HG02970 (cell line): ENCODE results near the gene COL6A2.
"Not testable (repeated sequence)": the region's sequence is repeated elsewhere in the genome, so short reads cannot be mapped to it uniquely, and the experiment has no call there.

ENCODE experiments used
- ATAC-seq: cut with Tn5 transposase; IDR thresholded peaks from one replicate; pipeline ENCODE4 v1.9.1; 2021; ENCODE audit warnings: mild to moderate bottlenecking, moderate library complexity, moderate number of reproducible peaks; ENCODE audit not compliant: unreplicated experiment, low FRiP score

The COL6A2 gene

GRCh38 chr21:46060596-46061061 lies 37.3 kb upstream of the COL6A2 start:
- no peak for ATAC-seq

DNA sequence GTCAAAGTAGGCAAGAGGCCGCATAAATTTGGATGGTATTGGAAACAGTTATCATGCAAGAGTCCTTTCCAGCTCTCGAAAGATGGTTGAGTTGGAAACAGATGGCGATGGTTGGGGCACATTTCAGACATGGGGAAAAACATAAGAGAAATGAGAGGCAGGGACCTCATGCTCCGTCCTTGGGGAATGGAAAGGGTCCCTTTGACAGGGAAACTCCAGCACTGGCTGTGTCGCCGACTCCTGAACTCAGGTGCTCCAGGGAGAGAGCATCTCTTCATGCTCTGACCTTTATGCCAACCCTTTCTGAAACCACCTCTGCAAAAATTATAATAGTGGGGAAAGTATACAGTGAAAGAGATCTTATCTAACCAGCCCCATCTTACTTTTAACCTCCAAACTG lies 36.8 kb upstream of the COL6A2 start:
- ATAC-seq = no peak

DNA sequence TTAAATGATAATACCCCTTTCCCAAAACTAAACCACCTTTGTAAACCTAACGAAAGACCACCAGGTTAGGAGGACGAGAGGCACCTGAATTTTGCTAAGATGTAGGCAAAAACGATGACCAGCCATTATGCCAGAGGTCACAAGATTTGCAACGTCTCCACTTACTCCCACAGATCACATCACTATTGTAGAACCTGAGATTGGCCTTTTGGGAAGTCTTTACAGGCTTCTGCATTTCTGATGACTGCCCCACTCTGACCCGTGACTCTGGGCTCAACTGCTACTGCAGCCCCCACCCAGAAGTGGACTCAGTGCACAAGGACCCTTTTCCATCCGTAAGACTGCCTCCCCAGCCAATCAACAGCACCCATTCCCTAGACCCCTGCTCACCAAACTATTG lies 36.4 kb upstream of the COL6A2 start:
- ATAC-seq = no peak

- no peak for ATAC-seq
Observed at GRCh38 chr21:46061950-46062349, 36.0 kb upstream of the COL6A2 start.

GRCh38 chr21:46062471-46063211 lies 35.3 kb upstream of the COL6A2 start:
- ATAC-seq = no peak

DNA sequence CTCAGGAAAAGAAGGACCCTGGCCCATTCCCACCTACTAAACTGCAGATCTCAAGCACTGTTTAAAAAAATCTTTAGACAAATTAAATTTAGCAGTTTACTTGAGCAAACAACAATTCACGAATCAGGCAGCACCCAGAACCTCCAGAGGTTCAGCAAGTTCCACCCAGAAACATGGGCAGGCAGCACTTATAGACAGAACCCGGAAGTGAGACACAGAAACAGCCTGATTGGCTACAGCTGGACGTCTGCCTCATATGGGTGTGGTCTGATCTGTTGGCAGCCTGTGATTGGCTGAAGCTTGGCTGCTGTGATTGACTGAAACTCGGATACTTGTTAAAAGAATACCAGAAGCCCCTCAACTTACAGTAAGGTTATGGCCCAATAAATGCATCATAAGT lies 34.7 kb upstream of the COL6A2 start:
- no peak for ATAC-seq

GRCh38 chr21:46063734-46064680 lies 33.9 kb upstream of the COL6A2 start:
- no peak for ATAC-seq

GRCh38 chr21:46064870-46065214 lies 33.1 kb upstream of the COL6A2 start:
- no peak for ATAC-seq

DNA sequence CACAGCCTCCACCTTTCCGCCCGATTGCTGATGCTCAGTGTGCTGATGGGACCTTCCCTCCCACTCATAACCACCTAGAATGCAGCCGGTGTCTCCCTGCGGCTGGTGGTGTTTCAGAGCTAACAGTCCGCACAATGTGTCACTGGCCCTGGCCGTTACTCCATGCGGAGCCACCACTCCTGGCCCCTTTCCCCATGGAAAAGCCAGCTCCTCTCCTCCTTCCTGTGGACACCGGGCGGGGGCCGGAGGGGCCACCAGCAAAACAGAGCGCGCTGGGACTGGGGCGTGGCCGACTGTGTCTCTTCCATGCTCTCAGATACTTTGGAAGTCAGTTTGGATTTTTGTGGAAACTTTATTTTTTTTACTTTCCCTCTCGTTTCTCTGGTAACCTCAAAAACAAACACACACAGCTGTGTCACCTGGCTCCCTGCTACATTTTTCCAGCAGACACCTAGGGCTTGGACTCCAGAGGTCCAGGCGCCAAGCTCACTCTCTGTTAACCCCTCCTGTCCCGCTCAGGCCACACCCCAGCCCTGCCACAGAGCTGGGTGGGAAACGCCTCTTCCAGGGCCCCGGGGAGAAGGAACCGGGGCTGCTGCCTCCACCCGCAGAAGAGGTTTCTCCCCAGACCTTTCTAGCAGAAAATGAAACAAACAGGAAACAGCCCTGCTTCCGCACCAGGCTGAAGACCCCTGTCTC lies 32.5 kb upstream of the COL6A2 start:
- ATAC-seq = no peak

- ATAC-seq = no peak
Observed at GRCh38 chr21:46065914-46066551, 31.9 kb upstream of the COL6A2 start.

DNA sequence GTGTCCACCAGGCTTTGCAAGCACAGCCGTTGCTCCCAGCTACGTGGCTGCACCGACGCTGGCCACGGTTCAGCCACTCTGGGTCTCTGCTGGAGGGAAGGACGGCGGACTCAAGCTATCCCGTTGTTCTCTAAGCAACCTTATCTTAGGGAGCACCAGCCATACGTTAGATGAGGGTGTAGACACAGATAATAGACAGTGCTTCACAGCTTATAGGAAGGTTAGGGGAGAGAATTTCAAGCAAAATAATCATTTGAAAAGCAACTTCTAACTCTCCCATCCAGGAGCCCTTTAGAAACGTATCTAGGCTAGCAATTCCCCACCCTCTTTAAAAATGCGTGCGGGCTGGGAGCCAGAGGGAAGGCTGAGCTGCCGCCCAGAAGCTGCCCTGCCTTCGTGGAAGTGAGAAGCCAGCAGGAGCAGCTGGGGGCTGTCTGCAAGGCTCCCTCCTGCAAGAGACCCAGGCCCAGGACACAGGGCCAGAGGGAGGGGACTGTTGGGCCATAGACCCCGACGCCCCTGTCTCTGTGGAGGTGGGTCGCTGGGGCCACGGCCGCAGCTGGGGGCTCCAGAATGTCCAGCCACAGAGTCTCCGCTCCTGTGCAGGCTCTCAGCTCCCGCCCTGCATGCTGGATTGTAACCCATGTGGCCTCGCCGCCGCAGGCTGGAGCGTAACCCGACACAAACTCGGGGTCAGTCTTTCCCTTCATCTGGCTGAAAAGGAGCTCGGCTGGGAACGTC lies 31.2 kb upstream of the COL6A2 start:
- ATAC-seq = no peak

DNA sequence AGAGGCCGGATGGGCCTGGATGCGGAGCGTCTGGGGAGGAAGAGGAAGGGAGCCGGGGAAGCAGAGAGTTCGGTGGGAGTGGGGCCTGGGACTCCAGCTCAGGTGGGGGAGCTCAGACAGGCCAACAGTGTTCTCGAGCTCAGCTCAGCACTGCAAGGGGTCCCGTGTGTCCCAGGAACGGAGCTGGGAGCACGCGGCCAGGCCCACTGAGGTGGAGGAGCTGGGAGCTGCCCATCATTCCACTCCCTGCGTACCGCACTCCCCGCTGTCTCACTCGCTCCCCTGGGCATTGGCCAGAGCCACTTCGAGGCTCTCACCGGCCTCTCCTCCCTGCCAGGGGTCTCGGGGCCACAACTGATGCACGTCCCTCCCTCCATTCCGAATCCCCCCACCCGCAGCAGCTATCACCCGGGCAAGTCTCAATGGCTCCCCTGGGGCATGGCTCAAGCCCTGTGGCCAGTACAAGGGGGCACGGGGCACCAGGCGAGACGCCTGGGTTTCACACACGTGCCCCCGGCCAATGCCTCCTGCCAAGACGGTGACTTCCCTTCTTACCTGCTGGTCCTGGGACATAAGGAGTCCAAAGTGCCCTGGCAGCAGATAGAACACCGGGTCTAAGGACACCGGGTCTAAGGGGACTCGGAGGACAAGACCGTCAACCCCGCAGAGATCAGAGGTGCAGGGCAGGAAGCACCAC lies 30.3 kb upstream of the COL6A2 start:
- ATAC-seq = no peak

GRCh38 chr21:46068516-46069079 lies 29.3 kb upstream of the COL6A2 start:
- ATAC-seq = no peak

DNA sequence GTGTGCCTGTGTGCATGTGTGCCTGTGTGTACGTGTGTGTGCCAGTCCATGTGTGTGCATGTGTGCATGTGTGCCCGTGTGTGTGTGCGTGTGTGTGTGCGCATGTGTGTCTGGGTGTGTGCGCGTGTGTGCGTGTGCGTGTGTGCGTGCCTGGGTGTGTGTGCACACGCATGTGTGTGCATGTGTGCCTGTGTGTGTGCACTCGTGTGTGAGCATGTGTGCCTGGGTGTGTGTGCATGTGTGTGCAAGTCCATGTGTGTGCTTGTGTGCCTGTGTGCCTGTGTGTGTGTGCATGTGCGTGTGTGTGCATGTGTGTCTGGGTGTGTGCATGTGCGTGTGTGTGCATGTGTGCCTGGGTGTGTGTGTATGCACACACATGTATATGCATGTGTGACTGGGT lies 28.7 kb upstream of the COL6A2 start:
- no peak for ATAC-seq

DNA sequence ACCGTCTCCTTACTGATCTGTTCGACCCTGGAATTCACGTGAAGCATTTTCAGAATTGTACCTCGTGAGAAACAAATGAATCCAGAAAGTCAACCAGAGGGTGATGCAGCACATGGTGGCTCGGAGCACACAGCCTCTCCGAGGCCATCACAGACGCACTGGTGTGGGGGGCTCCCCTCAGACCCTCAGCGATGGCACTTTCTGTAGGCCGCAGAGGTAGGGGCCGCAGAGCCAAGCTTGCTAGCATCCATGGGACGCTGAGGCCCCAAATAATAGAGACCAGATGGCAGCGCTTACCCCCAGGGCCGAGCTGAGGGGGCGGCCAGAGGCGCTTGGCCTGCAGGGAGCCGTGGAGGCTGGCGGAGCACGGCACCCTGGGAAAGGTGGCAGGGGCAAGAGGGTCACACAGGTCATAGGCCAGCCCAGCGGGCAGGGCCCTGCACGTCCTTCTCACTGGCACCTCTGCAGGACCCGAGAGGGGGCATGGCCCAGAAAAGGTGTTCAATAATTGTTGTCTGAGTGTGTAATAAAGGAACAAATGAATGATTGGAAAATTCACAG lies 28.1 kb upstream of the COL6A2 start:
- no peak for ATAC-seq

DNA sequence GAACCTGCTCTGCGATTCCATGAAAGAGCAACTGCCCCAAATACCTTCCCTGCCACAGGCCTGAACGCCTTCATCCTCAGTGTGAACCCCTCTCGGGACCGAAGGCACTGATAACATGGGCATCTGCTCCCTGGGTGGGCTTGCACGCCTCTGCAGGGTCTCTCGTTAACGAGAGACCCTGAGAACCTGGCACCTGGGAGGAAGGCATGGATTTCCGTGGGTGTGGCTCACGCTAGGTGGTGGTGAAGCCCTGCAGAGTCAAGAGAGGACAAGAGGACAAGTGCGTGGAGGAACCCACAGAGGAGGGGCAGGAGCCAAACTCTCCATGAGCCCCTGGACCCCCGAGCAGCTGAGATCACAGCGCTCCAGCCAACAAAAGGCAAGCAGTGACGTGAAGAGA lies 26.8 kb upstream of the COL6A2 start:
- ATAC-seq = no peak

DNA sequence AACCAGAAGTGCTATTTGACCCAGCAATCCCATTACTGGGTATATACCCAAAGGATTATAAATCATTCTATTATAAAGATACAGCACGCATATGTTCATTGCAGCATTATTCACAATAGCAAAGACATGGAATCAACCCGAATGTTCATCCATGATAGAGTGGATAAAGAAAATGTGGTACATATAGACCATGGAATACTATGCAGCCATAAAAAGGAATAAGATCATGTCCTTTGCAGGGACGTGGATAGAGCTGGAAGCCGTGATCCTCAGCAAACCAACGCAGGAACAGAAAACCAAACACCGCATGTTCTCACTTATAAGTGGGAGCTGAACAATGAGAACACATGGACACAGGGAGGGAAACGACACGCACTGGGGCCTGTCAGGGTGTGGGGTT lies 21.2 kb upstream of the COL6A2 start:
- not testable (repeated sequence) for ATAC-seq

- no peak for ATAC-seq
Observed at GRCh38 chr21:46077674-46078101, 20.2 kb upstream of the COL6A2 start.
